Keratinocyte (primary cell): ENCODE measurements around the gene CHN2.

Experiments used
- EZH2 ChIP-seq: IDR thresholded peaks from one replicate; pipeline ENCODE4 v1.6.1; 2012; ENCODE audit warnings: inconsistent platforms, mild to moderate bottlenecking, low read length, moderate library complexity
- TF ChIP-seq, protein P1 (sequence below), 3 experiments: IDR thresholded peaks in 1 of 3; conservative IDR thresholded peaks in 1 of 3; optimal IDR thresholded peaks in 1 of 3; 2 replicates in 2 of 3; 3 replicates in 1 of 3; pipeline versions ENCODE3 to v1.5.1; 2011; ENCODE audit warnings: low read length in 3 of 3, mild to moderate bottlenecking in 3 of 3, moderate library complexity in 2 of 3, control low read depth in 1 of 3, inconsistent platforms in 1 of 3; ENCODE audit not compliant: insufficient read depth in 2 of 3; ENCODE audit errors: extremely low read depth in 1 of 3

DNA sequence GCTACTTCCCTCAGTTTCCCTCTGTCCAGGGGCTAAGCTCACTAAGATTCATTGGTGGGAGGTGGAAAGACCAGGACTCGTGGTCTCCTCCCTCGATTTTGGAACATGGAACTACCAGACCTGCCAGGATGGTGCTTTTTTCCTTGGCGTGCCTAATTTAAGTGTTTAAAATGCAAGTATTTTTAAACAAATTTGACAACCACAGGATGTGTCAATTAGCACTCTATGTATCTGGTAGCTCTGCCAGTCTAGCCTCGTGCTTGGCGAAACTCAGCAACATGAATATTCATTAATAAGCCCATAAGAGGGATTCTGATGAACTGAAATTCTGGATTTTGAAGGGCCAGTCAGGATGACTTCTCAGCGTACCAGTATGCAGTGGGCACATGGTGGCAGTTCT lies 224.1 kb downstream of the CHN2 start:
- TF ChIP-seq, protein P1, sequence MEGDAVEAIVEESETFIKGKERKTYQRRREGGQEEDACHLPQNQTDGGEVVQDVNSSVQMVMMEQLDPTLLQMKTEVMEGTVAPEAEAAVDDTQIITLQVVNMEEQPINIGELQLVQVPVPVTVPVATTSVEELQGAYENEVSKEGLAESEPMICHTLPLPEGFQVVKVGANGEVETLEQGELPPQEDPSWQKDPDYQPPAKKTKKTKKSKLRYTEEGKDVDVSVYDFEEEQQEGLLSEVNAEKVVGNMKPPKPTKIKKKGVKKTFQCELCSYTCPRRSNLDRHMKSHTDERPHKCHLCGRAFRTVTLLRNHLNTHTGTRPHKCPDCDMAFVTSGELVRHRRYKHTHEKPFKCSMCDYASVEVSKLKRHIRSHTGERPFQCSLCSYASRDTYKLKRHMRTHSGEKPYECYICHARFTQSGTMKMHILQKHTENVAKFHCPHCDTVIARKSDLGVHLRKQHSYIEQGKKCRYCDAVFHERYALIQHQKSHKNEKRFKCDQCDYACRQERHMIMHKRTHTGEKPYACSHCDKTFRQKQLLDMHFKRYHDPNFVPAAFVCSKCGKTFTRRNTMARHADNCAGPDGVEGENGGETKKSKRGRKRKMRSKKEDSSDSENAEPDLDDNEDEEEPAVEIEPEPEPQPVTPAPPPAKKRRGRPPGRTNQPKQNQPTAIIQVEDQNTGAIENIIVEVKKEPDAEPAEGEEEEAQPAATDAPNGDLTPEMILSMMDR (optimal IDR thresholded peaks at IDR 0.05 in 1 of 3, IDR thresholded peaks at IDR 0.05 in 1 of 3, conservative IDR thresholded peaks at IDR 0.05 in 1 of 3; ENCODE audit: extremely low read depth in 1 of 3, insufficient read depth in 2 of 3, low read length in 3 of 3), result no peak
- no peak for TF ChIP-seq EZH2
